K562 (cell line): ENCODE measurements around the gene RCSD1. TPM values are rescaled to one million over a fixed set of nuclear protein-coding genes. Genes with fewer than 3 reads are reported as not detected.

Experiments
- ATAC-seq: fragments of 200-7000 bp; cut with Tn5 transposase; 3 replicates; pipeline ENCODE4 v1.9.1; 2020; ENCODE audit warnings: moderate library complexity
- BruUV-seq: library from RNA; stranded (reverse); fragments of 400-500 nt; replicated peaks from 2 replicates; lab custom pipeline; 2021; lab: Mats Ljungman, UMichigan
- CTCF ChIA-PET: fragments of 300-600 bp; formaldehyde crosslinking; extraction: SDS; loops from one replicate; lab custom pipeline; 2021; ENCODE audit warnings: low intra/inter-chr PET ratio; lab: Yijun Ruan, JAX
- POLR2A ChIA-PET: fragments of 300-600, 350-650 bp; sonication (Branson Sonifier 250); formaldehyde crosslinking; extraction: SDS; loops from one replicate; lab custom pipeline; 2021; ENCODE audit warnings: antibody characterized with exemption, inconsistent platforms; lab: Yijun Ruan, JAX
- DNase-seq, 4 experiments: peaks; one replicate each; pipeline versions ENCODE4 v3.0.0 to v3.0.0-alpha.2; 2011 to 2018; ENCODE audit warnings: low spot score in 3 of 4, mixed read lengths in 3 of 4; ENCODE audit errors: extremely low read depth in 1 of 4
- FAIRE-seq: peaks from 2 replicates; lab custom pipeline; 2011; peaks lifted over from hg19 to GRCh38; lab: Jason Lieb, UNC
- H2AFZ ChIP-seq: 2 replicates; pipeline ENCODE4 v1.6.0; 2011; ENCODE audit warnings: low read depth, low read length, control low read depth, inconsistent platforms
- H3K27ac ChIP-seq: fragments of 200-600 bp; 3 replicates; pipeline ENCODE4 v1.8.0; 2011; ENCODE audit warnings: low read depth, mild to moderate bottlenecking, control low read depth, inconsistent platforms, low read length, moderate library complexity, mixed read lengths; ENCODE audit errors: extremely low read depth
- H3K27me3 ChIP-seq, 2 experiments: fragments of 300-600 bp in 1 of 2; 2 replicates in 1 of 2; 3 replicates in 1 of 2; pipeline versions ENCODE4 v1.6.0 to v1.8.0; 2011; ENCODE audit warnings: inconsistent platforms in 2 of 2, low read length in 2 of 2, mild to moderate bottlenecking in 1 of 2, mixed read lengths in 1 of 2, moderate library complexity in 1 of 2; ENCODE audit not compliant: control insufficient read depth in 2 of 2, insufficient read depth in 2 of 2
- H3K36me3 ChIP-seq: fragments of 300-600 bp; 3 replicates; pipeline ENCODE4 v1.8.0; 2011; ENCODE audit warnings: mild to moderate bottlenecking, low read length, inconsistent platforms; ENCODE audit not compliant: control insufficient read depth, insufficient read depth
- H3K4me1 ChIP-seq, 2 experiments: fragments of 200-600 bp in 1 of 2; replicated peaks in 1 of 2; 2 replicates in 1 of 2; 3 replicates in 1 of 2; pipeline versions ENCODE4 v1.5.1 to v1.8.0; 2011; ENCODE audit warnings: inconsistent platforms in 2 of 2, low read length in 2 of 2, mild to moderate bottlenecking in 1 of 2, mixed read lengths in 1 of 2, moderate library complexity in 1 of 2; ENCODE audit not compliant: control insufficient read depth in 2 of 2, insufficient read depth in 2 of 2
- H3K4me2 ChIP-seq: 2 replicates; pipeline ENCODE4 v1.6.1; 2011; ENCODE audit warnings: low read length, control low read depth, inconsistent platforms, mixed read lengths; ENCODE audit not compliant: insufficient read depth
- H3K4me3 ChIP-seq: fragments of 200-600 bp; sonication (generic), shearing (Covaris generic); 2 replicates; pipeline ENCODE4 v1.5.1; 2016; ENCODE audit warnings: control low read depth, inconsistent platforms
- H3K79me2 ChIP-seq: fragments of 200-600 bp; 3 replicates; pipeline ENCODE4 v1.8.0; 2011; ENCODE audit warnings: low read length, inconsistent platforms; ENCODE audit not compliant: control insufficient read depth, insufficient read depth
- H3K9ac ChIP-seq, 2 experiments: 2 replicates each; pipeline versions ENCODE4 v1.6.0 to v1.6.1; 2011; ENCODE audit warnings: low read depth in 2 of 2, low read length in 2 of 2, control low read depth in 1 of 2, inconsistent platforms in 1 of 2, mild to moderate bottlenecking in 1 of 2, mixed read lengths in 1 of 2; ENCODE audit not compliant: insufficient read depth in 1 of 2
- H3K9me1 ChIP-seq: one replicate; pipeline ENCODE4 v1.6.0; 2011; ENCODE audit warnings: inconsistent platforms, mild to moderate bottlenecking, low read length, moderate library complexity; ENCODE audit not compliant: control insufficient read depth, insufficient read depth
- H3K9me3 ChIP-seq: replicated peaks from 2 replicates; pipeline ENCODE4 v1.5.1; 2011; ENCODE audit warnings: low read depth, low read length, inconsistent platforms; ENCODE audit not compliant: control insufficient read depth, insufficient read depth
- H4K20me1 ChIP-seq: replicated peaks from 2 replicates; pipeline ENCODE4 v1.6.1; 2011; ENCODE audit warnings: low read length, inconsistent platforms, mixed read lengths; ENCODE audit not compliant: control insufficient read depth, insufficient read depth
- KDM1A ChIP-seq, 2 experiments: fragments of 450-650 bp; IDR thresholded peaks; 2 replicates each; pipeline ENCODE4 v1.6.1; 2016; ENCODE audit warnings: mild to moderate bottlenecking in 2 of 2
- NFE2 ChIP-seq: IDR thresholded peaks from 2 replicates; pipeline ENCODE4 v1.6.1; 2014; ENCODE audit warnings: antibody characterized with exemption, low read depth
- NR2C1 ChIP-seq, 2 experiments: fragments of 450-650 bp; IDR thresholded peaks; 2 replicates each; pipeline ENCODE4 v1.6.1; 2017; ENCODE audit warnings: mild to moderate bottlenecking in 2 of 2, antibody characterized with exemption in 1 of 2, inconsistent platforms in 1 of 2, missing compliant biosample characterization in 1 of 2, missing genetic modification characterization in 1 of 2
- ZFP30 ChIP-seq: fragments of 250-450 bp; sonication (Bioruptor Pico); IDR thresholded peaks from 2 replicates; pipeline ENCODE4 v1.8.0; 2022; ENCODE audit warnings: moderate library complexity, mild to moderate bottlenecking, inconsistent platforms, borderline replicate concordance
- WGBS: fragments of 100-300 bp; shearing (Covaris generic); methylation state at CpG from one replicate; pipeline ENCODE4 v1.1.6; 2016; ENCODE audit warnings: low coverage, mixed read lengths; ENCODE audit not compliant: insufficient coverage; ENCODE audit errors: missing lambda C conversion rate; 5-methylcytosine and 5-hydroxymethylcytosine counted together
- in situ Hi-C: fragments of 300-500 bp; cut with MboI; formaldehyde crosslinking; loops from 4 replicates; pipeline ENCODE4 v1.15.0; 2018; ENCODE audit warnings: inconsistent platforms, mixed read lengths
- intact Hi-C: fragments of 100-400 bp; cut with micrococcal nuclease; formaldehyde crosslinking; loops from 2 replicates; pipeline ENCODE4 v1.14.2; 2022
- polyA plus RNA-seq, 8 experiments: library from polyadenylated mRNA; depleted of rRNA in 4 of 8; stranded (reverse) in 5 of 8; unstranded in 3 of 8; fragments of >200 nt; fragmentation: Nextera tagmentation in 2 of 8; fragmentation: Illumina TruSeq in 1 of 8; extraction: Ambion mirVana in 2 of 8; extraction: Trizol in 1 of 8; gene quantifications; 2 replicates each; pipeline versions ENCODE4 v1.2.1 to v1.2.3, GENCODE V29; 2011 to 2014; ENCODE audit warnings: inconsistent platforms in 1 of 8, missing spikeins in 1 of 8
- total RNA-seq, 7 experiments: library from RNA; depleted of rRNA in 6 of 7; stranded (reverse); fragments of >200 nt in 6 of 7; fragmentation: Illumina TruSeq in 2 of 7; extraction: Trizol in 2 of 7; gene quantifications; 2 replicates each; pipeline versions ENCODE4 v1.2.1 to v1.2.3, GENCODE V29; 2011 to 2021; ENCODE audit warnings: low replicate concordance in 1 of 7

Gene RCSD1
- total and polyA plus RNA-seq, 9 of the 15 experiments (the other 6 are each of a cell fraction or from before 2014, with no cell fraction given), result 7.8 to 69.8 (median 45.3) TPM

DNA sequence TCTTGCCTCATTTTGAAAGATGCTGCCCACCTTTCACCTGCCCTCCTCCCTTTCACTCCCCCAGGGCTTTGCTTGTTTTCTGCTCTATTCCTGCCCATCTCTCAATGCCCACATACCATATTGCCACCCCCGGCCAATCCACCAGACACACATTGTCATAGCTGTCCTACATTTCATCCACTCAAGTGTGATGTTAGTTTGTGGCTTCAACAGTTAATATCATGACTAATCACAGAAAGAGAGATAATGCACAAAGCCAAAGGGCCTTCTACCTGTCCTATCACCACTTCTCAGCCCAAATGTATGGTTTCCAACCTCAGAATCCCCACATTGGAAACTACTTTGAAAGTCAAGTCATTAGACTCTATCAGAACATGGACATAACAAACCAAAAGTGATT, 18.0 kb upstream of the RCSD1 start:
- no TSS peak for BruUV-seq
- H3K9me1 ChIP-seq, result no peaks in the 10 kb centered on the region
- 22% methylated on average over 1 of the region's 1 CpG for WGBS
- H2AFZ ChIP-seq, result no peak overlapping the region
- in situ Hi-C loops (no loop called here), intact Hi-C loops (no loop called here)
- H3K9ac ChIP-seq, result no peak overlapping the region
- ChIA-PET POLR2A (interaction anchor here (0.6 to 1.2 kb wide), 3 partner anchors 10 to 689 kb away, joined by 3 to 4 read pairs (median 3); no protein-coding TSS in a partner anchor), CTCF (no interaction called here)
- H3K4me1 ChIP-seq, result peaks cover 2 to 8% of the 10 kb centered on the region in 2 experiments; a peak in 4 of 5 replicates
- H3K79me2 ChIP-seq, result peaks cover 3% of the 10 kb centered on the region; the same call in 1 of the 3 replicates
- H3K27me3 ChIP-seq, result no peaks in the 10 kb centered on the region
- no peak overlapping the region for H3K4me3 ChIP-seq
- H4K20me1 ChIP-seq, result no peaks in the 10 kb centered on the region
- peaks cover 16% of the 10 kb centered on the region for H3K9me3 ChIP-seq
- no peaks in the 10 kb centered on the region for H3K36me3 ChIP-seq
- FAIRE-seq, result no peak
- no peak for DNase-seq
- no peak overlapping the region for H3K27ac ChIP-seq
- H3K4me2 ChIP-seq, result no peak overlapping the region
- no peak for TF ChIP-seq NR2C1 (IDR thresholded peaks at IDR 0.05)
- no peak for TF ChIP-seq NR2C1 (tag; IDR thresholded peaks at IDR 0.05)
- no peak for TF ChIP-seq ZFP30 (CRISPR knock-in tag)
- 0 out of 4 replicates have a peak, but pooled peaks of 1 of the 2 experiments have one; percentile 24 for TF ChIP-seq KDM1A (IDR thresholded peaks at IDR 0.05)
- 0 out of 2 replicates have a peak, but pooled peaks have one; percentile 12 for TF ChIP-seq NFE2
- ATAC-seq, result no peak
